G401.6 (cell line): ENCODE data around the gene ARHGAP44.

Experiments
- FAIRE-seq: peaks from 2 replicates; lab custom pipeline; 2012; peaks lifted over from hg19 to GRCh38; lab: Jason Lieb, UNC

ARHGAP44 gene

DNA sequence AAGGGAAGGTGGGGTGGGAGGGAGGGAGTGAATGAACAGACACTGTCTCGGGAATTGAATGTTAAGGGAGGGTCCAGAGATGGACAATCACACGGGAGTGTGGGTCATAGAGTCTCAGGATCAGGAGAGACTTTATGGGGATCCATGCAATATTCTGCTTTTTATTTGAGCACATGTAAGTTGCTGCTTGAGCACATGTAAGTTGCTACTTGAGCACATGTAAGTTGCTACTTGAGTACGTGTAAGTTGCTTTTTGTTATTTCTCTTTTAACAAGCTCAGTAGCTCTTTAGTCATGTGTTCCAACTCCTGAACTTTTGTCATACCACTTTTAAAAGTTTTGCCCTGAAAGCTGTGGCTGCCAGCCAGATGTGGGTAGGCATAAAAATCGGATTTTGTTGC, 110.3 kb downstream of the ARHGAP44 start:
- FAIRE-seq = no peak

DNA sequence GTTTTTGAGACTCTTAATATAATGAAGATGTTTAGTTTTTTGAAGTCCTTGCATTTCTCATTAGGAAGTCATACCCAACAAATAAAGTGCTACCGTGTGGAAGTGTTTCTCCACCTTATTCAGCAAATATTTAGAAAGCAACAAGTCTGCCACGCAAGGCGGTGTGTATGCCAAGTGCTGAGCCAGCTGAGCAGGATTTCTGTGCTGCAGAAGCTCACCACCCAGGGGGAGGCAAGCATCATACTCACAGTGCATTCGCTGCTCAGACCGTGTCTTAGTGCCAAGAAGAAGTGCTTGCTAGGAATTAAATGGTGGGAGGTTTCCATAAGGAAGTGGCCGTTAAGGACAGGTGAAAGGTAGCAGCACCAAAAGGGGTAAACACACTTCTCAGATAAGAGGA, 111.2 kb downstream of the ARHGAP44 start:
- no peak for FAIRE-seq

DNA sequence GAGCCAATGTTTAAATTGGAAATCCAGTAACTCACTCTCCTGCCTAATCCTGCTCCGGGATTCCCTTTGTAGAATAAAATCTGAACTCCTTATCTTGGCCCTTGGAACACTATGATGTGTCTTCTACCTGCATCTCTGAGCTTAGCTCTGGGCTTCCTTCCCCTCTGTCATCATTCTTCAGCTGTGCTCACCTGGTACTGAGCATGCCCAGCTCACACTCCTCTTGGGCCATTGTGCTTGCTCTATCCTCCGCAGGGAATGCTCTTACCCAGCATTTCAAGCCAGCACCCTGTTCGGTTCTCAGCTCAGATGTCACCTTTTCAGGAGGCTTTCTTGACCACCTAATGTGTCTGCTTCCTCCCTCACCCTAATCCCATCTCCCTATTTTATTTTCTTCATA, 112.7 kb downstream of the ARHGAP44 start:
- FAIRE-seq = no peak

GRCh38 chr17:12907477-12907876, 118.2 kb downstream of the ARHGAP44 start:
- no peak for FAIRE-seq

DNA sequence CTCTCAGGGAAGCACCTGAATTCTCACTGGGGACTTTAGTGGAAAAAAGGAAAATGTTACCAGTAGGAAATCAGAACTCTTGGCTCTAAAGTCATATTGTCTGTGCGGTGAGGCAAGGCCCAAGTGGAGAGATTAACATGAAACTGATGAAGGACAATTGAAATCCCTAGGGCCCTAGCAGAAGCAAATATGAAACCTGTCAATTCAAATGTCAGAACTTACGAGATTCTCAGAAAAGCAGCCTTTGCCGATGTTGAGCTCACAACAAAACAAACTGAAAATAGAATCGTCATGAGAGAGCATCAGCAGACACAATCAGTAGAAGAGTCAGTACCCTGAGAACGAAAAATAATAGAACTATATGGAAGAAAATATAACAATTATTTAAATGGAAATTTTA, 119.7 kb downstream of the ARHGAP44 start:
- no peak for FAIRE-seq

- FAIRE-seq = no peak
Observed at GRCh38 chr17:12909511-12909910, 120.2 kb downstream of the ARHGAP44 start.

- FAIRE-seq = no peak
Observed at GRCh38 chr17:12911239-12911638, 121.9 kb downstream of the ARHGAP44 start.

- no peak for FAIRE-seq
Observed at GRCh38 chr17:12917399-12917798, 128.1 kb downstream of the ARHGAP44 start.

GRCh38 chr17:12918142-12918541, 128.8 kb downstream of the ARHGAP44 start:
- FAIRE-seq = no peak

GRCh38 chr17:12922120-12922519, 132.8 kb downstream of the ARHGAP44 start:
- no peak for FAIRE-seq

- FAIRE-seq = no peak
Observed at GRCh38 chr17:12924614-12925013, 135.3 kb downstream of the ARHGAP44 start.

DNA sequence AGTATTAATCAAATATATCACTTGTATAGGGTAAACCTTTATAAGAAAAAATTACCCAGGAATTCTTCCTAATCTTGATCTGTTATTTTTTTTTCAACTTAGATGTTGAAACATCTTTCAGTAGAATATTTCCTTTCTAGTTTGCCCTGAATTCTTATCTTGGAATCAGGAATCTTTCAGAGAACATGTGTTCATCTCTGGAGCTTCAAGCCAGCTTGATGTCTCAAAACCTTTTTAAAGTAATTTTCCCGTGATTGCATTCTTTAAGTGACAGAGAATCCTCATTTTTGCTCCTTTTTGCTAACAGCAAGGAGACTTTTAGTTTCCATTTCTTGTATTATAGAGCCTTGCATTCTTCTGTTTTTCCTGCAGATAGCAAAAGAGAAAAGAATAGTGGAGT, 137.7 kb downstream of the ARHGAP44 start:
- FAIRE-seq = no peak

DNA sequence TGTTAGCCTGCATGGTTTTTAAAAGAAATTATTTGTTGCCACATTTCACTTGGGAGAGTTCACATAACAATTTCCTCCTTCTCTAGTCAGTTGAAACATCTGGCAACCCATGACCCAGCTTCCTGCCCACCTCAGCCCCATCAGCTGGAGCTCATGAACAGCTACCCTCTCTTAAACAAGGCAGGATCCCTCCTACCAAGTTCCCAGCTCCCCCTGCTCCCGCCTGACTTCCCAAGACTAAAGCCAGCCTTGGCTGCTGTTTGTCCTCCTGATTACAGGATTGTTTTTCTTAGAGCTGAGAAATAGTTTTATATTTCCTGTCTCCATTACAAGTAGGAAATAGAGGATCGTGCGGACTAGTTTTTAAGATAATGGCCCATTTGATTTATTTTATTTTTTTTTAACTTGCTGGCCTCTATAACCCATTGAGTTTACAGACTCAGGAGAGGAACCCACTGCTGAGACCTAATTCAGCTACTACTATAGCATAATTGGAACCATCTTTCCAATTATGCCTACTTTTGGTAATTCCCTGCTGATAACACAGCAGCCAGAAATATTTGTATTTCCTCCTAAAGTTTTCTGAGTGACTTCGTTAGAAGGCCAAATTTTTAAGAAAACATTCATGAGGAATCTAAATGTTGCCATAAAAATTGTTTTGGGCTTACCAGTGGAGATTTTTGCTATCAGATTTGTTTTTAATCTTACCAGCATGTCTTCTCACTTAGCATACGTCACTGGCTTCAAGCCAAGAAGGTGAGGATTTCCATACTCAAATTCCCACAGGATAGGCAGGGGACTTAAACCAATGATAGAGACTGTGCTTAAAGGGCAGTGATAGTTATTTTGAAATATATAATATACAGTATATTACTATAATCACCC, 138.5 kb downstream of the ARHGAP44 start:
- no peak for FAIRE-seq

DNA sequence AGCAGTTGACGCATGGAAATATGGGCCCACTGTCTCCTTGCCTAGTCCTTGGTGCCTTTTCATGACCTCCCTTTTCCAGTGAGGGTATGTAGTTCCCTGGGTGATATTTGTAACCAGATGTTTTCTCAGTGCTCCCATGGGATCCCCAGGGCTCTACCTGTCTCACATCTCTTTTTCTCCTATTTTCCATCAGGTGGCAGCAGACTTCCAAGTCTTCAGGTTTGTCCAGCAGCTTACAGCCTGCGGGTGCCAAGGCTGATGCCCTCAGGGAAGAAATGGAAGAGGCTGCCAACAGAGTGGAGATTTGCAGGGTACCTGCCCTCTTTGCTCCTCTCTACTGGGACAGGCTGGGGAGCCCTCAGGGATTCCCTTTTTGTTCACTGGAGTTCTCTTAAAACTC, 139.4 kb downstream of the ARHGAP44 start:
- no peak for FAIRE-seq

- no peak for FAIRE-seq
Observed at GRCh38 chr17:12936501-12936900, 147.2 kb downstream of the ARHGAP44 start.

DNA sequence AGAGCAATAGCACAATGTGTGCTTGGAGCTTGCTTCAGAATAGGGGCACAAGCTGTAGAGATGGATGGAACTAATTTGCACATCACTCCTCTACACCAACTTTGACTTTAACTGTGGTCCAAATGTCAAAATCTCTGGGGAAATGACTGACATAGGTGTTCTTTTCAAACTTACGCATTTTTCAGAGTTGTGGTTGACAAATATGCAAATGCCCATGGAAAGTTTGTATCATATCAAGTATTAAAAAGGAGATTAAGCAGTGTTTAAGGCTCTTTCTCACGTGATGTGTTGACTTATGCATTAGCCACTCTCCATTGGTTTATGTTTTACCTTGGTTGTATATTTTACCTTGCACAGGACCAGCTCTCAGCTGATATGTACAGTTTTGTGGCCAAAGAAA, 151.4 kb downstream of the ARHGAP44 start:
- FAIRE-seq = no peak

GRCh38 chr17:12947047-12947446, 157.7 kb downstream of the ARHGAP44 start:
- no peak for FAIRE-seq

DNA sequence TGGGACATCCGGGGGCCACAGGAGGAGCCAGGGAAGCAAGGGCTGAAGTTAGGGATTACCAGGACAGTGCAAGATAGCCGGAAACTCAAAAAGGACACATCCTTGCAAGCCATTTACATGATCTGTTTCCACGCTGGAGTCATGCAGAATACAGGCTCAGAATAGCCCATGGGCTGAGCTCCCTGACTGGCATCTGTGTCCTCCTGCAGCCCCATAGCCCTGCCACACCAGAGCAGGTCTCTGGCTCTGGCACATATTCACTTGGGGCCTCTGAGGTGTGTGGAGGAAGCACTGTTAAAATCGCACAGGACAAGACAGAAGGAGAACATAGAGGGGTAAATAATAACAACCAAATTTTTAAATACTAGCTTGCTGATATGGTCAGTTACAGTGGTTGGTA, 162.7 kb downstream of the ARHGAP44 start:
- no peak for FAIRE-seq

- no peak for FAIRE-seq
Observed at GRCh38 chr17:12953156-12953555, 163.9 kb downstream of the ARHGAP44 start.

- no peak for FAIRE-seq
Observed at GRCh38 chr17:12955521-12955920, 166.2 kb downstream of the ARHGAP44 start.

GRCh38 chr17:12958786-12959185, 169.5 kb downstream of the ARHGAP44 start:
- no peak for FAIRE-seq

DNA sequence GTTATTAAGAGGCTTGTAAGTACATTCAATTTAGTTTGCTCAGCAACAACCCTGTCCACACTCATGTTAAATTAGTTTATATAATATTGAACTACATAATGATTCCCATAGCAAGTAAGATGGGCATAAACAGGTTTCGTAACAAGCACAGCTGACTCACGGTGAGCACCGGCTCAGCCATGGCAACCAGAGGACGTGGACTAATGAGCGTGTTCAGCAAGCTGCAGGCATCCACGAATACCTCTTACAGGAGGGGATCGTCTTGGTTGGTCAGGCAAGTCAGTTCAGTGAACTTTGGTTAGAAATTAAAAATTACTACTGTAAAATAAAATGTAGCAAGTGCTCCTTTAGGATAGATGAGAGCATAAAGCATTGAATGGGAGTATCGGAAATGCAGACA, 170.1 kb downstream of the ARHGAP44 start:
- no peak for FAIRE-seq

DNA sequence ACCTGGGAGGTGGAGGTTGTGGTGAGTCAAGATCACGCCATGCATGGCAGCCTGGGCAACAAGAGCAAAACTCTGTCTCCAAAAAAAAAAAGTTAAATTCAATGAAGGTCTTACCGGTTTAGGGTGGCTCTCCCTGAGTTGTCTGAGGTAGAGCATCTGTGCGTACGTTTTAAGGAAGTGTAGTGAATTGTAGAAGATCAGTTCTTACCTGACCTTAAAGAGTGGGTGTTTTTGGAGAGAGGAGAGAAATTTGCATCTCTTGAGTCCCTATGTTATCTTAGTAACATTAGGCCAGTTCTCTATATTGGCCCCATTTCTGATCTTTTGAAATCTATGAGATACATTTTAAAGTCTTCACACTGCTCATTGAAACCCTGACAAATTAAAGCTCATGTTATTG, 172.4 kb downstream of the ARHGAP44 start:
- FAIRE-seq = no peak

GRCh38 chr17:12963505-12963904, 174.2 kb downstream of the ARHGAP44 start:
- FAIRE-seq = no peak
